Trophoblast cell (in vitro differentiated cells and primary cell): ENCODE results near the gene GHITM.
"Not testable (repeated sequence)": the region's sequence is repeated elsewhere in the genome, so short reads cannot be mapped to it uniquely, and the experiment has no call there.

Source experiments
- DNase-seq, 2 donors: peaks; one replicate each; pipeline ENCODE4 v3.0.0-alpha.2; 2016
- H2AFZ ChIP-seq: 2 replicates; pipeline ENCODE4 v1.6.1; 2013; ENCODE audit warnings: low read length, moderate library complexity, mild to moderate bottlenecking; ENCODE audit not compliant: insufficient read depth, poor library complexity
- H2AK5ac ChIP-seq: 2 replicates; pipeline ENCODE4 v1.6.1; 2013; ENCODE audit warnings: mild to moderate bottlenecking, low read length
- H2BK120ac ChIP-seq: 2 replicates; pipeline ENCODE4 v1.6.1; 2013; ENCODE audit warnings: low read length, mild to moderate bottlenecking, moderate library complexity; ENCODE audit not compliant: insufficient read depth, poor library complexity
- H2BK12ac ChIP-seq: 2 replicates; pipeline ENCODE4 v1.6.1; 2013; ENCODE audit warnings: mild to moderate bottlenecking, low read length, moderate library complexity
- H2BK5ac ChIP-seq: 2 replicates; pipeline ENCODE4 v1.6.1; 2013; ENCODE audit warnings: low read length, low read depth, moderate library complexity, mild to moderate bottlenecking; ENCODE audit not compliant: poor library complexity
- H3K14ac ChIP-seq: 2 replicates; pipeline ENCODE4 v1.6.1; 2013; ENCODE audit warnings: mild to moderate bottlenecking, low read length
- H3K18ac ChIP-seq: 2 replicates; pipeline ENCODE4 v1.6.1; 2013; ENCODE audit warnings: mild to moderate bottlenecking, low read length
- H3K23ac ChIP-seq: 2 replicates; pipeline ENCODE4 v1.6.1; 2013; ENCODE audit warnings: low read length
- H3K27ac ChIP-seq: 2 replicates; pipeline ENCODE4 v1.5.1; 2013; ENCODE audit warnings: low read depth, mild to moderate bottlenecking, inconsistent platforms, low read length, moderate library complexity
- H3K27me3 ChIP-seq: 2 replicates; pipeline ENCODE4 v1.6.1; 2013; ENCODE audit warnings: inconsistent platforms, mild to moderate bottlenecking, low read length, moderate library complexity; ENCODE audit not compliant: insufficient read depth
- H3K36me3 ChIP-seq, 2 experiments: 1 replicate in 1 of 2; 2 replicates in 1 of 2; pipeline ENCODE4 v1.6.1; 2013; ENCODE audit warnings: low read length in 2 of 2, mild to moderate bottlenecking in 2 of 2, moderate library complexity in 1 of 2; ENCODE audit not compliant: insufficient read depth in 2 of 2, control insufficient read depth in 1 of 2
- H3K4ac ChIP-seq: 2 replicates; pipeline ENCODE4 v1.6.1; 2013; ENCODE audit warnings: low read depth, mild to moderate bottlenecking, low read length, moderate library complexity
- H3K4me1 ChIP-seq, 2 experiments: 1 replicate in 1 of 2; 2 replicates in 1 of 2; pipeline ENCODE4 v1.6.1; 2013; ENCODE audit warnings: low read length in 2 of 2, mild to moderate bottlenecking in 2 of 2, moderate library complexity in 1 of 2; ENCODE audit not compliant: insufficient read depth in 2 of 2, control insufficient read depth in 1 of 2
- H3K4me2 ChIP-seq: 2 replicates; pipeline ENCODE4 v1.6.1; 2013; ENCODE audit warnings: inconsistent platforms, mild to moderate bottlenecking, low read length, moderate library complexity
- H3K4me3 ChIP-seq: 2 replicates; pipeline ENCODE4 v1.5.1; 2013; ENCODE audit warnings: mild to moderate bottlenecking, low read depth, low read length, inconsistent platforms
- H3K79me1 ChIP-seq: one replicate; pipeline ENCODE4 v1.6.1; 2013; ENCODE audit warnings: low read length
- H3K79me2 ChIP-seq: 2 replicates; pipeline ENCODE4 v1.6.1; 2013; ENCODE audit warnings: low read length, mild to moderate bottlenecking; ENCODE audit not compliant: control insufficient read depth, insufficient read depth, poor library complexity
- H3K9ac ChIP-seq: 2 replicates; pipeline ENCODE4 v1.6.1; 2013; ENCODE audit warnings: mild to moderate bottlenecking, low read length
- H3K9me3 ChIP-seq: 2 replicates; pipeline ENCODE4 v1.6.1; 2013; ENCODE audit warnings: low read depth, mild to moderate bottlenecking, control low read depth, inconsistent platforms, low read length; ENCODE audit not compliant: insufficient read depth
- H4K12ac ChIP-seq: 2 replicates; pipeline ENCODE4 v1.6.1; 2013; ENCODE audit warnings: low read depth, mild to moderate bottlenecking, low read length, moderate library complexity
- H4K8ac ChIP-seq: 2 replicates; pipeline ENCODE4 v1.6.1; 2013; ENCODE audit warnings: low read depth, mild to moderate bottlenecking, low read length, moderate library complexity
- H4K91ac ChIP-seq: one replicate; pipeline ENCODE4 v1.6.1; 2013; ENCODE audit warnings: low read depth, mild to moderate bottlenecking, low read length, moderate library complexity
- WGBS: extraction: QIAGEN DNeasy Blood & Tissue Kit; methylation state at CpG from one replicate; pipeline ENCODE4 v1.1.7; 2013; ENCODE audit warnings: missing lambda C conversion rate; ENCODE audit not compliant: insufficient read length, insufficient coverage; ENCODE audit errors: extremely low coverage; 5-methylcytosine and 5-hydroxymethylcytosine counted together

Gene GHITM

DNA sequence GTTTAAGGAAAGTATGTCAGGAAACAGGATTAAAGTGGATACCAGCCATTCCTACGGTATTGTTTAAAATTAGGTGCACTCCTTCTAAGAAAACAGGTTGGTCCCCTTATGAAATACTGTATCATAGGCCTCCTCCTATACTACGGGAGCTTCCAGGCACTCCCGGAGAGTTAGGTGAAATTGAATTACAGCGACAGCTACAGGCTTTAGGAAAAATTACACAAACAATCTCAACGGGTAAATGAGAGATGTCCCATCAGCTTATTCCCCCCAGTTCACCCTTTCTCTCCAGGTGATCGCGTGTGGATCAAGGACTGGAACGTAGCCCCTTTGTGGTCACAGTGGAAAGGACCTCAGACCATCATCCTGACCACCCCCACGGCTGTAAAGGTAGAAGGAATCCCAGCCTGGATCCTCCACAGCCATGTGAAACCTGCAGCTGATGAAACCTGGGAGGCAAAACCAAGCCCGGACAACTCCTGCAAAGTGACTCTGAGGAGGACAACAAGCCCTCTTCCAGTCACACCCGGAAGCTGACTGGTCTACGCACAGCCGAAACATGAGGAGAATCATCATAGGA is 25.1 kb upstream of the GHITM start:
- Histone ChIP-seq H2BK12ac (no peak overlapping the region), H4K12ac (no peak overlapping the region), H3K9me3 (no peaks in the 10 kb centered on the region), H3K23ac (no peak overlapping the region), H3K4me2 (no peak overlapping the region), H3K79me2 (no peaks in the 10 kb centered on the region), H3K4me1 (peaks cover 0 to 2% of the 10 kb centered on the region in 2 experiments), H3K27ac (no peak overlapping the region), H3K4me3 (no peak overlapping the region), H3K9ac (no peak overlapping the region), H3K27me3 (no peaks in the 10 kb centered on the region), H3K4ac (no peak overlapping the region), H2BK5ac (no peak overlapping the region), H3K14ac (no peak overlapping the region), H2AFZ (no peak overlapping the region), H2BK120ac (no peak overlapping the region), H3K36me3 (no peaks in the 10 kb centered on the region), H3K18ac (no peak overlapping the region), H4K8ac (no peak overlapping the region), H3K79me1 (no peaks in the 10 kb centered on the region), H2AK5ac (no peak overlapping the region), H4K91ac (no peak overlapping the region)
- no CpG with 5 or more reads among the region's 13 CpGs for WGBS
- DNase-seq = peak in 1 of 2 donors; percentile 30

DNA sequence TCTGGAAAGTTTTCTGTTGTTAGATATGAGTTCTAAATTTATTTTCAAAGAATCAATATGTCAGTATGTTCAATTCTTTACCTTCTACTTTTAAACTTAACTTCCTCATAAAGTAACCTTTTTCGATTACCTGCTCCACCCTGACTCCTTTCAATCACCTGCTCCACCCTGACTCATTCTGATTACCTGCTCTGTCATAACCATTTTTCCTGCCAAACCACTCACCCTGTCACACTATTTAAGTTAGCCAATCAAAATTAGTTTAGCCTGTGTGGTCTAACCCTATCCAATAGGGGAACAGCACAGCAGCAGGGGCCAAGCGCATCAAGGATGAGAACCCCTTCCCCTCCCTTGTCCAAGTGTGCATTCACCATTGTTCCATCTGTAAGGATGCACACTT is 22.1 kb upstream of the GHITM start:
- H3K79me2 ChIP-seq, H3K14ac ChIP-seq, H4K91ac ChIP-seq, H3K23ac ChIP-seq, DNase-seq, H3K27me3 ChIP-seq, H2BK5ac ChIP-seq, H3K4me2 ChIP-seq, H2BK12ac ChIP-seq, H3K18ac ChIP-seq, H3K9me3 ChIP-seq, H3K4ac ChIP-seq, H2AFZ ChIP-seq, H3K36me3 ChIP-seq, H3K4me1 ChIP-seq, H2BK120ac ChIP-seq, H4K12ac ChIP-seq, H4K8ac ChIP-seq, H3K9ac ChIP-seq, H3K27ac ChIP-seq, H3K79me1 ChIP-seq, H3K4me3 ChIP-seq, H2AK5ac ChIP-seq: not testable (repeated sequence)
- WGBS = no CpG with 5 or more reads among the region's 2 CpGs

DNA sequence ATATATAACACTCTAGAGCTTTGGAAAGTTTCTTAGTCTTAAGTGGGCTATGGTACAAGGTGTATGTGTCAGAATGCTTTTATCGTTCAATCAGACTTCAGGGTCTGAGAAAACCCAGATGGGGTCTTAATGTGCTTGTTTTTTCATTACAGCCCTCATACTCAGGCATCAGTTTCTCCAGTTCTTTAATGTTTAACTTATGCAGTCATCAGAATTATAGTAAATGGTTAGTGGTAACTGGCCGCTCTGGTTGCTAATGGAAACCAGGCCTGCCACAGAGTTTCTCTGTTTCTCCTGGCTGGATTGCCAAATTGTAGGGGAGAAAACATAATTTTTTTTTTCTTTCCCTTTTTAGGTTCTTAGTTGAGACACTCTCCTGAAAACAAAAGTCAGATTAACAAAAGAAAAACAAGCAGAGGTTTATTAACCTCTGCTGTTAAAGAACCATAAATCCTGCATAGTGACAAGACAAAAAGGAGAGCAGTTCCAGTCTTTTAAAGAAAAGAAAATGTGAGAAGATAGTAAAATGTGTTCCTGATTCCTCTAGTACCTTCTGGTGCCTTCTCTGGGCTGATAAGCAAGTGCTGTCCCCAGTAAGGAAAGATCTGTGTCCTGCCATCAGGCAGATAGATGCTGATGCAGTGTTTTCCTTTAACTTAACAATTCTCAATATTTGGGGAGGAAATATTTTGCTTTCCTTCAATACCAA is 21.5 kb upstream of the GHITM start:
- H2AFZ ChIP-seq = no peak overlapping the region
- WGBS = no CpG with 5 or more reads among the region's 2 CpGs
- H3K27me3 ChIP-seq = no peaks in the 10 kb centered on the region

DNA sequence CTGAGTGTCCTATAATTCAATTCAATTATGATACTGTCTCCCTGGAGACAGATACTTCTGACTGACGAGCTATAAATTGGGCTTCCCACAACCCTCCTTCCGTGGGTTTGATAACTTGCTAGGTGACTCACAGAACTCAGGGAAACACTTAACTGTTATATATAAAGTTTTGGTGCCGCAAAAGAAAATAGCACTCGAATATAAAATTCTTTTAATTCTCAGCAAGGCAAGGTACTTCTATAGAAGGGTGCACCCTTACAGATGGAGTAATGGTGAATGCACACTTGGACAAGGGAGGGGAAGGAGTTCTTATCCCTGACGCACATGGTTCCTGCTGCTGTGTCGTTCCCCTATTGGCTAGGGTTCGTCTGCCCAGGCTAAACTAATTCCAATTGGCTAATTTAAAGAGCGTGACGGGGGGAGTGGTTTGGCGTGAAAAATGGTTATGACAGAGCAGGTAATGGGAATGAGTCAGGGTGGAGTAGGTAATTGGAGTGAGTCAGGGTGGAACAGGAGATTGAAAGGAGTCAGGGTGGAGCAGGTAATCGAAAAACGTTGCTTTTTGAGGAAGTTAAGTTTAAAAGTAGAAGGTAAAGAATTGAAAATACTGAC is 20.8 kb upstream of the GHITM start:
- Histone ChIP-seq H4K12ac (no peak overlapping the region), H3K18ac (no peak overlapping the region), H2AFZ (no peak overlapping the region), H3K27ac (no peak overlapping the region), H3K9ac (no peak overlapping the region), H2BK5ac (no peak overlapping the region), H3K23ac (no peak overlapping the region), H2BK120ac (no peak overlapping the region), H3K14ac (no peak overlapping the region), H3K79me1 (no peaks in the 10 kb centered on the region), H3K36me3 (no peaks in the 10 kb centered on the region), H2BK12ac (no peak overlapping the region), H2AK5ac (no peak overlapping the region), H3K4ac (no peak overlapping the region), H3K27me3 (no peaks in the 10 kb centered on the region), H3K4me1 (peaks cover 0 to 2% of the 10 kb centered on the region in 2 experiments), H3K4me2 (no peak overlapping the region), H4K8ac (no peak overlapping the region), H3K9me3 (no peaks in the 10 kb centered on the region), H3K79me2 (no peaks in the 10 kb centered on the region), H4K91ac (no peak overlapping the region), H3K4me3 (no peak overlapping the region)
- no CpG with 5 or more reads among the region's 12 CpGs for WGBS
- DNase-seq = peak; percentile 7 to 10

More for the DNA sequence above, 21.5 kb upstream of the GHITM start:
- H3K36me3 ChIP-seq = no peaks in the 10 kb centered on the region
- H2BK5ac ChIP-seq = no peak overlapping the region
- no peaks in the 10 kb centered on the region for H3K79me2 ChIP-seq
- no peaks in the 10 kb centered on the region for H3K9me3 ChIP-seq
- H4K12ac ChIP-seq = no peak overlapping the region
- H2BK12ac ChIP-seq = no peak overlapping the region
- H4K91ac ChIP-seq = no peak overlapping the region
- H3K4me3 ChIP-seq = no peak overlapping the region
- no peak overlapping the region for H2AK5ac ChIP-seq
- no peaks in the 10 kb centered on the region for H3K79me1 ChIP-seq
- no peak overlapping the region for H3K23ac ChIP-seq
- no peak overlapping the region for H3K4me2 ChIP-seq
- H4K8ac ChIP-seq = no peak overlapping the region
- H3K4me1 ChIP-seq = peaks cover 0 to 2% of the 10 kb centered on the region in 2 experiments
- H3K27ac ChIP-seq = no peak overlapping the region
- H3K9ac ChIP-seq = no peak overlapping the region
- H2BK120ac ChIP-seq = no peak overlapping the region
- H3K18ac ChIP-seq = no peak overlapping the region
- no peak for DNase-seq
- no peak overlapping the region for H3K14ac ChIP-seq
- no peak overlapping the region for H3K4ac ChIP-seq
